NCI-H128 (cell line): ENCODE data around the gene TRIP12.
"Not testable (repeated sequence)": the region's sequence is repeated elsewhere in the genome, so short reads cannot be mapped to it uniquely, and the experiment has no call there.

Experiments used
- DNase-seq: peaks from one replicate; lab custom pipeline; 2025; ENCODE audit not compliant: unreplicated experiment; lab: John Stamatoyannopoulos, UW

TRIP12 gene

DNA sequence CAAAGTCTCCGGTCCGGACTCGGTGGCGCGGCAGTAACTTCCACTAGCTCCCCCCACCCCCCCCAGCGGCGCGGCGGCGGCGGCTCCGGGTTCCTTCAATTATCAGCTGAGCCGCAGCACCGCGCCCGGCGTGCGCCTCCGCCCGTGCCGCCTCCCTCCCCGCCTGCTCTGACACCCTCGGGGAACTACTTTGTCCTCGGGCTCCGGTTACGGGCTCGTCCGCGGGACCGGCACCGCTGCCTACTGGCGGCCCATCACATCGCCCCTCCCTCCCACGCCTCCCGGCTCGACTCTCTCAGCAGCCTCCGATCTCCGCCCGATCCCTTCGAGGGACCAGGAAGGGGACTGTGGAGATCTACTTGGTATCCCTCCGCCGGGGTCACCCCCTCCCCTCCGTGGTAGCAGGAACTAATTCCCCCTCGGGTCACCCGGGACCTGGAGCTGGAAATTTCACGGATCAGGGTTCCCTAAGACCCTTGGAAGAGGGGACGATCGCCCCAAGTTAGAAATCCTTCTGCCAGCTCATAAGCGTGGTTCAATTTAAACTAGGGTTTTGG, at the start of gene TRIP12:
TRIP12 (minus strand) TSS at position 118 of the 557 bp plus-strand sequence. CDS start 41,930 bp downstream, outside the sequence.
- DNase-seq, result peak; percentile 73

DNA sequence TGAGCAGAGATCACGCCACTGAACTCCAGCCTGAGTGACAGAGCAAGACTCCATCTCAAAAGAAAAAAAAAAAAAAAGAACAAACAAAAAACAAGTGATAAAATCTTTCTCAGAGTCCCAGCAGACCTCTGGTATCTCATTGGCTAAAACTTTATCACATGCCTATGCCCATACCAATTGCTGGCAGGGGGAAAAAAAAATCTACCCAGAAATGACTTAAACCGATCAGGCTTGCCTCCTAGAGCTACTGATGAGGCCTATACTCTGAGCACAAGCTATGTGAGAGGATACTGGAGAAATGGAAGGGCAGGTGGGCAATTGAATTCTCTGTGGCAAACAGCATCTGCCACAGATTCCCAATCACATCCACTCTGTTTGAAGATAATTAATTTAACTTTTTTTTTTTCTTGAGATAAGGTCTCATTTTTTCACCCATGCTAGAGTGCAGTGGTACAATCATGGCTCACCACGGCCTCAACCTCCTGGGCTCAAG, 49.5 kb upstream of the TRIP12 start:
- no peak for DNase-seq

DNA sequence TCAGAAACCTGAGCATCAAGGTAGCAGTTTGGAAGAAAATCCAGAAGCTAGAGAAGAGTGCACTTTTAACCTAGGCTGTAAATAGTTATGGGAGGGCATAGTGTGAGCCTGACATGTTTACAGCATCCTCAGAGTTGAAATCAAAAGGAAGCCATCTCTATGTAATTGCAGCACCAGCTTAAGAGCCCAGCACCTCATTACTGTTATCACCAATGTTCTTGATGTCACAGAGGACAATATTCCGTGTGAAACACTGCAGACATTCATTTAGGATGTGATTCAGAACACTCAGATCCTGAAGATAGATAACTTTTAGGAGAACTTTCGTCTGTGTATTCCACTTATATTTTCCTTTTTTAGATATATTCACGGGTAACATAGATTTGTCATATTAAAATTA, 48.6 kb upstream of the TRIP12 start:
- DNase-seq, result no peak

DNA sequence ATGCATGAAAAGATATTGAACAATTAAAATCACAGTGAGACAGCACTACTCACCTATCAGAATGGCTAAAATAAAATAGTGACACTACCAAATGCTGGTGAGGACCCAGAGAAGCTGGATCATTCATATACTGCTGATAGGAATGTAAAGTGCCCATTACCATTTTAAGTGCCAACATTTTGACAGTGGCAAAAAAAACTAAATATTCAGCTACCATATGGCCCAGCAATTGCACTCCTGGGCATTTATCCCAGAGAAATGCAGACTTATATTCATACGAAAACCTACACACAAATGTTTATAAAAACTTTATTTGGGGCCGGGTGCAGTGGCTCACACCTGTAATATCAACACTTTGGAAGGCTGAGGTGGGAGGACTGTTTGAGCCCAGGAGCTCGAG, 48.1 kb upstream of the TRIP12 start:
- no peak for DNase-seq

DNA sequence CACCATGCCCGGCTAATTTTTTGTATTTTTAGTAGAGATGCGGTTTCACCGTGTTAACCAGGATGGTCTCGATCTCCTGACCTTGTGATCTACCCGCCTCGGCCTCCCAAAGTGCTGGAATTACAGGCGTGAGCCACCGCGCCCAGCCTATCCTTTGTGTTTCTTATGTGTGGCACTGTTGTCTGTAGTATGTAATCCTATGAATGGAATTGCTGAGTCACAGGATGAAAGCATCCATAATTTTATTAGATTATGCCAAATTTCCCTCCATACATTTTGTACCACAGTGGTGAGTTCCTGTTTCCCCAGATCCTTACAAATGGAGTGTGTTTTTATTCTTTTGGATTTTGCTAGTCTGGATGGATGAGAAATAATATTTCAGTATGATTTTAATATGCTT, 41.8 kb upstream of the TRIP12 start:
- DNase-seq, result not testable (repeated sequence)

DNA sequence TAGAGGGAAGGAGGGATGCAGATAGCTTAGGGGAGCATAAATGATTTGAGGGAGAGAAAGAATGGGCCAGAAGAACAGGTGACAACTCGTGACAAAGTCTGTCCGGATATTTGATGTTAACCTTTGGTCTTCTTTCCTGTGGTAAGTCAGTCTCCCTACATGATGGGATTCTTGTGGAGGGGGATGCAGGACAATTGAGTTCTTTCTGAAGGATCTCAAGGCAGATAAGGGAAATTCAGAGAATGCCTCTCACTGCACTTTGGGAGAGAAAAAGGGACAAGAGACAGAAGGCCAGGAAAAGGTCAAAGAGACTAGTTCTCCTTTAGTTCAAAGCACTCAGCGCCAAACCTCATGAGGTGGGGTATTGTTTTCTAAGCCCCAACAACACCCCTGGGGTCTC, 34.7 kb upstream of the TRIP12 start:
- DNase-seq, result no peak

DNA sequence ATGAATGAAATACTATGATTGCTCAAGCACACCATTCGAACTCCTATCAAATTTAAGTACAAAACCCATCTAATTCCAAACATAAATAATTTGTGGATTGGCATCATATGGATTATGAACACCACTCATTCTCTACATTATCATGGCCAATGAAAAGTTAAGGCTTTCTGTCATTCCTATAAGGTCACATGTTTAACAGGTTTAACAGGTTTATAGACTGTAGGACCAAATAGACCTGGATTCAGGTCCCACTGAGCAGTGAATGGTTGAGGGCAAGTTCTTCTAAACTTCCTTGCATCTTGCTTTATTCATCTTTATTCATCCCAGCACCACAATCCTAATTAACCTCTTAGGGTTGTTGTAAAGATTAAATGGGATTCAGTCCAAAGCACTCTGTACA, 33.9 kb upstream of the TRIP12 start:
- no peak for DNase-seq

DNA sequence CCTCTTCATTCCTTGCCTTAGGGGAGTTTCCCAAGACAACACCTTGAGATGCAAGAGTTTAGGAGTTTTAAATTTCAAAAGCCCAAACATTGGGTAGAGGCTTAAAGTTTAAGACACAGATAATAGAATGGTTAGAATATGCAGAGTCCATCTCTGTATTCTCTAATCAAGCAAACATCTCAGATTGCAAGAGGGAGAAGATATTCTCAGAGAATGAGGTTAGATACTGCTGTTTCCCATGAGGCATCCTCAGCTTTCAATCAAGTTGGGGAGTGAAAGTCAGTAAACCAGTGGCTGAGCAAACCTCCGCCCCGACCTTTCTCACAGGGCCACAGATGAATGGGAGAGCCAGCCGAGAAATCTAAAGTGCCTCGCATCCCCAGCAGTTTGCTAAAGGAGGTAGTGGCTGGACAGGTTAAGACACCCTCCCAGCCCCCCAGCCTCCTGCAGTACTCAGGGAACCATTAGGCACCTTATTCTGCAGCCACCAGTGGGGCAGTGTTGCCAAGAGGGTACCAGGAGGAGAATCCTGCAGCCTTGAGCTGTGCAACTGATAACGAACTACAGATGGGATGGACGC, 30.5 kb upstream of the TRIP12 start:
- no peak for DNase-seq

DNA sequence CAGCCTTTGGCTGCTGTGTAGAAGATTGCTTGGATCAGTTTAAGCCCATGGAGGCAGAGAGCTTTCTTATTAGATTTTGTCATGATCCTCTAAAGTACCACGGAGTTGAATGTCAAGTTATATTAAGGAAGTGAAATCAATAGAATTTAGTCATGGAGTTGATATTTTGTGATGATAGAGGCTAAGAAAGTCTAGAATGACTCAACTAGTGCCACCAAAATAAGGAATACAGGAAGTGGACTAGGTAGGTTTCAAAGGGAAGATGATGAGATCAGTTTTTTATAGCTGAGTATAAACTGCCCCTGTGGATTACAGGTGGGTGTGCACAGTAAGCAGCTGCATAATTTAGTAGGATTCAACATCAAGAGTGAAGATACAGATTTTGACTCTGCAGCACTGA, 25.7 kb upstream of the TRIP12 start:
- DNase-seq, result no peak

DNA sequence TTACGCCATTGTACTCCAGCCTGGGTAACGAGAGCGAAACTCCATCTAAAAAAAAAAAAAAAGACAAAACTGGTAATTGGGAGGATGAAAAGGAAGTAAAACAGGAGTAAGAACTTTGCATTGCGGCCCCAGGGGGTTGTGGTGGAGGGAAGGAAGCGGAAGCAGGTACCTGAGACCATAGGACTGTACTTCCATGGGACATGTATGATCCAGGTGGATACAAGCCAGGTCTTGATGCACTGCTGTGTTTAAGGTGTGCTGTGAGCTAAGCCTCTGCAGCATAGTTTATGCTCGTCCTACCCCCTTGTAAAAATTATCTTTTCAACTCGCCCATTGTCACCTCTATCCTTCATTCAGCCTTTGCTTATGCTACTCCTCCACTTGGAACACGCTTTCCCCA, 24.2 kb upstream of the TRIP12 start:
- no peak for DNase-seq

DNA sequence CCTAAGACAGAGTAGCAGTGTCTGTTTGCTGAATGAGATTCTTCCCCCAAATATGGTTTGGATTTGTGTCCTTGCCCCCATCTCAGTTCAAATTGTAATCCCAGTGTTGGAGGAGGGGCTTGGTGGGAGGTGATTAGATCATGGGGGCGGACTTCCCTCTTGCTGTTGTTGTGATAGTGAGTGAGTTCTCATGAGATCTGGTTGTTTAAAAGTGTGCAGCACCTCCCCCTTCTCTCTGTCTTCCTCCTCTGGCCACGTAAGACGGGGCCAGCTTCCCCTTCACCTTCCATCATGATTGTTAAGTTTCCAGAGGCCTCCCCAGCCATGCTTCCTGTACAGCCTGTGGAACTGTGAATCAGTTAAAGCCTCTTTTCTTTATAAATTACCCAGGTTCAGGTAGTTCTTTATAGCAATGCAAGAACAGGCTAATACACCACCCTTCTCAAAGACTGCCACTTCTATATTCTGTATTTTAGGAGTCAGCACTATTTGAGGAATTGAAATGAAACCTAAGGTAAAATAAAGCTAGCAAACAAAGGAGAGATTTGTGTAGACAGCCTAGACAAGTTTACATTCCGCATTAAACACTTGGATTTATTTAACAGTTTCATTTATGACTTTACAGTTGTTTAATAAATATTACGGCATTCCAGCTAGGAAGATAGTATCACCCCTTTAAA, 22.1 kb upstream of the TRIP12 start:
- no peak for DNase-seq

DNA sequence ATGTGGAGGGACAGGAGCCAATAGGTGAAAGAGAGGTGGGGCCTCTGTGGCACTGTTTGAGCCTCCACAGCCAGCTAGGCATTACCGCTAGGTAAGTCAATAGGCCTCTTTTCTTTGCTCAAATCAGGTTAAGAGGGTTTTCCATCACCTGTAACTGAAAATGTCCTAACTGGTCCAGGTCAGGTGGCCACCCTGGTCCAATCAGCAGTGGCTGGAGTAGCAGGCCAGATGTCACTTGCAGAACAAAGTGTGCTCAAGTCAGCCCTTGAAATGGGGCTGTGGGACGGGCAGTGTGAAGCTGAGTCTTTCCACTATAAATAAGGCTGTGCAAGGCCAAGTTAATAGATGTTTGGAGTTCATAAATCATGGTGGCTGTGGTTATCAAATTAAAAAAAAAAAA, 21.4 kb upstream of the TRIP12 start:
- no peak for DNase-seq

DNA sequence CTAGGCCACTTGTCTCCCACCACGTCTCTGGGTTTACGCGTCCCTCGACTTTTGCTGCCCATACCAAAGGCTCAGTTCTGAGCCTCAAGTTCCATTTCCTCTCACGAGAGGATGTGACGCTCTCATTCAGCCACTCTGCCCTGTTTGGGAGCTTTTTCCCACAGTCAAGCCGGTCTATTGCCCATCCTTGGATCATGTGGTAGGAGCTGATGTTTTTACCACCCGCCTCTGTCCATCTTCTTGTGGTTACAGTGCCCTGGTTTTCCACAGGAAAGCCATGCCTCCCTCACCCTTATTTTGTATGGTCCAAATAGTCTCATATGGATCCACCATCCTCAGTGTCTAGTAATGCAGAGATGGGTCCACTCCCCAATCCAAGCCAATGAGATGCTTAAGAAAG, 20.9 kb upstream of the TRIP12 start:
- DNase-seq, result no peak

DNA sequence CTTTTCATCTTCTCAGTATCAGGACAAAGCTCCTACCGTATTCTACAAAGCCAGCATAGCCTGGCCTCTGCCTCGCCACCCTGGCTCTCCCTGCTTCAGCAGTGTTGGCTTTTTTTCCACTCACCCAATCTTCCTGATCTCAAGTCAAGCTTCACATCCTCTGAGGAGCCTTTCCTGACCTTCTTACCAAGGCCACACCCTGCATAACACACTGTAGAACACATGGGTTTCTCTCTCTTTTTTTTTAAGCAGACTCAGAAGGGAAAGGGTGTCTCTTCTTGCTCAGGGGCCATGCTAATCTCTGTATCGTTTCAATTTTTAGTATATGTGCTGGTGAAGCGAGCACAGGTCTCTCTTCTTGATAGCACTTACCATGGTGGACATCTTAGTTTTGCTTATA, 15.7 kb upstream of the TRIP12 start:
- no peak for DNase-seq

DNA sequence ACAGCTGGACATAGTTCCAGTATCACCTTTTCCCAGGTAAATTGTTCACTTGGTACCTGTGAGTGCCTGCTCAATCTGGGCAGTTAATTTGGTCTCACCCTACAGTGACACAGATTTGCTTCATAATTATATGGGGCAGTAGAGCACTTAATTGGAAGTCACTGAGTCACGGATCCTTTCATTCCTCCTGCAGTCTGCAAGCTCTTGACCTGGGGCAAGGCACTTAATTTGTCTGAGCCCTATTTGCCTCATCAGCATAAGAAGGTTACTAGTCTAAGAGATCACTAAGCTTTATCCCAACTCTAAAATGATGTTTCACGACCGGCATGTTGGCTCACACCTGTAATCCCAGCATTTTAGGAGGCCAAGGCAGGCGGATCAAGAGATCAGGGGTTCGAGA, 9.4 kb upstream of the TRIP12 start:
- no peak for DNase-seq

DNA sequence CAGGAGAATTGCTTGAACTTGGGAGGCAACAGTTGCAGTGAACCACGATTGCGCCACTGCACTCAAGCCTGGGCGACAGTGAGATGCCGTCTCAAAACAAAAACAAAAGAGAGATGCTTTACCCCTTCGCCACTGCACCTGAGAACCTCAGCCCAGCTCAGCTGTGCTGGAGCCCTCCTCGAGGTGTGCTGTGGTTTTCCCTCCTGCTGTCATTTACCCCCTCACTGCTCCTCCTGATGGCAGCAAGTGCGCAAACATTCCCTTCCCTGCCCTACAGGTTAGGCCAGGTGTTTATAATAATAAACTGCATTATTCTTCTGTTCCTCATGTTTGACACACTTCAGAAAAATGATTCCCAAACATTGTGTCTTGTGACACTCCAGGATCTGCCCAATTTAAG, 8.8 kb upstream of the TRIP12 start:
- DNase-seq, result no peak

DNA sequence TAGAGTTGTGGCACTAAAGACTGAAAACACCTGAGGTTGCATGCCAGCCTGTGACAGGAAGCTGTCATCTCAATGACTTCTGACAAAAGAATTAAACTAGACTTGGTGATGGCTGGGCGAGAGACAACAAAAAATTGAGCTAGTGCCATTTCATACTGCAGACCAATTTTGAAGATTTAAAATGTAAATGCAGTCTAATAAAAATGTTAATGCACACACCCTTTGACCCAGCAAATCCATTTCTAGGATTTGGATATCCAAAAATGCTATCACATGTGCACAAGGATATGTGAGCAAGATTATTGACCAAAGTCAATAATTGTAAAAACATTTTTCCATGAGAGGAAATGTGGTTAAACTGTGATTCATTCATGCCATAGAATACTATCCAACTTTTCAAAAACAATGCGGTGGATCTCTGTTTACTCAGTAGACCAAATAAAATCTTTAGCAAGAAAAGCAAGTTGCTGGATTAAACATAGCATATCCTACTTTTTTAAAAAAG, 6.1 kb upstream of the TRIP12 start:
- DNase-seq, result no peak

DNA sequence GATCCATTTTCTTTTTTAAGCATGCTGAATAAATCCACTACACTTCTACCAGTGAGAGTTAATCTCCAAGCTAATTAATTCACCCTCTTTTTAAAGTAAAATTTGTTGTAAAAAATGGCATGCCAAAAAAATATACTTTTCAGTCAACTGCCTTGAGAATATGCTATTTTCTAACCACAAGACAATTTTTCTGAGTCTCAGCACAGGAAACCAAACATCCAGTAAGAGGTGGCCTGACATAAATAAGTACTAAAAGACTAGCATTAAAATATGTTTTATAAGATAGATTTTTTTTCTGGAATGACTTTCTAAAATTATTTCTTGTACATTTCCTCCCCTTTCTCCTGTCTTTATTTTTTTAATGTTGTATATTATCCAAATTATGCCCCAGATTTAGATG, 3.4 kb upstream of the TRIP12 start:
- DNase-seq, result no peak

DNA sequence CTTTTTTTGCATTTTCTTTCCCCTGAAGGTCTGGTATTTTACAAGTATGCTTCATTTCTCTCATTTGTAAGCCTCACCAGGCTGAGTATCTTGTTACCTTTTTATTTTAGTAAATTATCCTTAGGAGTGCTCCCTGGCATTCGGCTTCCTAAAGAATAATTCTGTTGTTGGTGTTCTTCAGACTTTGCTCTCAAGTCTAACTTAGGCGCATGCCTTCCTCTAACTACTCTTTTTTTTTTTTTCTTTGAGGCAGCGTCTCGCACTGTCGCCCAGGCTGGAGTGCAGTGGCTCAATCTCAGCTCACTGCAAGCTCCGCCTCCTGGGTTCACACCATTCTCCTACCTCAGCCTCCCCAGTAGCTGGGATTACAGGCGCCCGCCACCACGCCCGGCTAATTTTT, 2.7 kb upstream of the TRIP12 start:
- DNase-seq, result not testable (repeated sequence)

DNA sequence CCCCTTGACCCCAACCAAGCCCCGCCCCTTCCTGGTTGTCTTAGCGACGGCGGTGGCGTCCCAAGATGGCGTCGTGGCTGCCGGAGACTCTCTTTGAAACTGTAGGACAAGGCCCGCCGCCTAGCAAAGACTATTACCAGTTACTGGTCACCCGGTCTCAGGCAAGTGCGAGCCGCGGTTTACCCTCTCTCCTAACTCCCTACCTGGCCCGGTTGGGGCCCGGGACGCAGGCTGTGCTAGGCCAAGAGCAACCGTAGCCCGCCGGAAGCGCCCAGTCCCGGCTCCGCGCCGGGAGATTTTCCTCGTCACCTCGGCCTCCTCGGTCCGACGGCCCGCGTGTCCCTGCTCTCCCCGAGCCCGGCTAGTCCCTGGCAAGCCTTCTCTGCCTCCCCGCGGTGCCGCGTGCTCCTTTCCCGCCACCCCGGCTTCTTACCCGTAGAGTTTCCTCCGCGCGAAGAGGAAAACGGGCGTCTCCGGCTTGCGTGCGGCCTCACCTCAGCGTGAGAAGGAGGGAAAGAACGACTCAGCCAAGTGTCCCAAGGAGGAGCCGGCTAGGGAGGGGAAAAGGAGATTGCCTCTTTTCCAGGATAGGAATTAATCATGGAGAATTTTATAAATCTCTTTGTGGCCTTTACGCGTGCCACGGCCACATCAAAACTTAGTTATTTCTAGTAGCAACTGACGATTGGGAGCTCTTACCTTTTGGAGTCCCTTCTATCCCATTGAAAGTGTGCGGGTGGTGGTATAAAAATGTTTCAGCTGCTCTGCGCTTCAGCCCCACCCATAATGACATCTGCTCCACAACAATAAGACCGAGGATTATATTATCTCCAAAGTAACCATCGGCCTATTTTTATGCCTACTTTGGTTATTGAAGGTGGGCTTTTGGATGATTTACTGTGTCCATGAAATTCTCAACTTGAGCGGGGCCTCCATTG, 909 bp upstream of the TRIP12 start, which contains the start of gene FBXO36:
FBXO36 (plus strand) TSS at position 55 of the 938 bp plus-strand sequence; CDS start at position 66, 11 bp downstream.
- no peak for DNase-seq
